ENCODE data around the gene SIMC1.
"Not testable (repeated sequence)": the region's sequence is repeated elsewhere in the genome, so short reads cannot be mapped to it uniquely, and the experiment has no call there.

The SIMC1 gene

DNA sequence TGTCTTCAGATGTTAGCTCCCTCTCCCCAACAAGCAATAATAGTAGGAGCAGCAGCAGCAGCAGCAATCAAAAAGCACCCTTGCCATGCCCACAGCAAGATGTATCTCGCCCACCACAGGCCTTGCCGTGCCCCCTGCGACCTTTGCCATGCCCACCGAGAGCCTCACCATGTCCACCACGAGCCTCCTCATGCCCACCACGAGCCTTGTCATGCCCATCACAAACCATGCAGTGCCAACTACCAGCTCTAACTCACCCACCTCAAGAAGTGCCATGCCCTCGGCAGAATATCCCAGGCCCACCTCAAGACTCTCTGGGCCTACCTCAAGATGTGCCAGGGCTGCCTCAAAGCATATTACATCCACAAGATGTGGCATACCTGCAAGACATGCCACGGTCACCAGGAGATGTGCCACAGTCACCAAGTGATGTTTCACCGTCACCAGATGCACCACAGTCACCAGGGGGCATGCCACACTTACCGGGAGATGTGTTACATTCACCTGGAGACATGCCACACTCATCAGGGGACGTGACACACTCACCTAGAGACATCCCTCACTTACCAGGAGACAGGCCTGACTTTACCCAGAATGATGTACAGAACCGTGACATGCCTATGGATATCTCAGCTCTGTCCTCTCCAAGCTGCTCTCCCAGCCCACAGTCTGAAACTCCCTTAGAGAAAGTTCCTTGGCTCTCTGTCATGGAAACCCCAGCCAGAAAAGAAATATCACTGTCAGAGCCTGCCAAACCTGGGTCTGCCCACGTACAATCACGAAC is 52.0 kb downstream of the SIMC1 start:
- not testable (repeated sequence) for H2AFZ ChIP-seq (ENCODE audit: low read depth, low read length); DNase-seq; H3K4me1 ChIP-seq (ENCODE audit: insufficient read depth, low read length); H4K20me1 ChIP-seq (ENCODE audit: insufficient read depth, low read length); H3K79me2 ChIP-seq (ENCODE audit: insufficient read depth, low read length); ATAC-seq (ENCODE audit: insufficient read depth, low read depth); H3K4me2 ChIP-seq (ENCODE audit: insufficient read depth, low read length); H3K9me3 ChIP-seq (ENCODE audit: insufficient read depth, low read length, severe bottlenecking); H3K27ac ChIP-seq (ENCODE audit: low read length); H3K36me3 ChIP-seq (ENCODE audit: insufficient read depth, low read length); H3K9ac ChIP-seq (ENCODE audit: low read depth, low read length); H3K4me3 ChIP-seq (ENCODE audit: low read depth in 1 of 2, low read length in 2 of 2); H3K27me3 ChIP-seq (ENCODE audit: insufficient read depth, low read length, poor library complexity)

DNA sequence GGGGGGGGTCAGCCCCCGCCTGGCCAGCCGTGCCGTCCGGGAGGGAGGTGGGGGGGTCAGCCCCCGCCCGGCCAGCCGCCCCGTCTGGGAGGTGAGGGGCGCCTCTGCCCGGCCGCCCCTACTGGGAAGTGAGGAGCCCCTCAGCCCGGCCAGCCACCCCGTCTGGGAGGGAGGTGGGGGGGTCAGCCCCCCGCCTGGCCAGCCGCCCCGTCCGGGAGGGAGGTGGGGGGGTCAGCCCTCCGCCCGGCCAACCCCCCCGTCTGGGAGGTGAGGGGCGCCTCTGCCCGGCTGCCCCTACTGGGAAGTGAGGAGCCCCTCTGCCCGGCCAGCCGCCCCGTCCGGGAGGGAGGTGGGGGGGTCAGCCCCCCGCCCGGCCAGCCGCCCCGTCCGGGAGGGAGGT is 67.1 kb downstream of the SIMC1 start:
- H3K36me3 ChIP-seq (ENCODE audit: insufficient read depth, low read length) = peaks cover 24% of the 10 kb centered on the region; the same call in 1 of the 2 replicates
- H2AFZ ChIP-seq (ENCODE audit: low read depth, low read length); H3K4me3 ChIP-seq (ENCODE audit: low read depth in 1 of 2, low read length in 2 of 2); ATAC-seq (ENCODE audit: insufficient read depth, low read depth); H3K79me2 ChIP-seq (ENCODE audit: insufficient read depth, low read length); H3K4me2 ChIP-seq (ENCODE audit: insufficient read depth, low read length); H3K9ac ChIP-seq (ENCODE audit: low read depth, low read length); H3K4me1 ChIP-seq (ENCODE audit: insufficient read depth, low read length); H4K20me1 ChIP-seq (ENCODE audit: insufficient read depth, low read length); H3K27me3 ChIP-seq (ENCODE audit: insufficient read depth, low read length, poor library complexity); H3K9me3 ChIP-seq (ENCODE audit: insufficient read depth, low read length, severe bottlenecking); H3K27ac ChIP-seq (ENCODE audit: low read length); DNase-seq: not testable (repeated sequence)

DNA sequence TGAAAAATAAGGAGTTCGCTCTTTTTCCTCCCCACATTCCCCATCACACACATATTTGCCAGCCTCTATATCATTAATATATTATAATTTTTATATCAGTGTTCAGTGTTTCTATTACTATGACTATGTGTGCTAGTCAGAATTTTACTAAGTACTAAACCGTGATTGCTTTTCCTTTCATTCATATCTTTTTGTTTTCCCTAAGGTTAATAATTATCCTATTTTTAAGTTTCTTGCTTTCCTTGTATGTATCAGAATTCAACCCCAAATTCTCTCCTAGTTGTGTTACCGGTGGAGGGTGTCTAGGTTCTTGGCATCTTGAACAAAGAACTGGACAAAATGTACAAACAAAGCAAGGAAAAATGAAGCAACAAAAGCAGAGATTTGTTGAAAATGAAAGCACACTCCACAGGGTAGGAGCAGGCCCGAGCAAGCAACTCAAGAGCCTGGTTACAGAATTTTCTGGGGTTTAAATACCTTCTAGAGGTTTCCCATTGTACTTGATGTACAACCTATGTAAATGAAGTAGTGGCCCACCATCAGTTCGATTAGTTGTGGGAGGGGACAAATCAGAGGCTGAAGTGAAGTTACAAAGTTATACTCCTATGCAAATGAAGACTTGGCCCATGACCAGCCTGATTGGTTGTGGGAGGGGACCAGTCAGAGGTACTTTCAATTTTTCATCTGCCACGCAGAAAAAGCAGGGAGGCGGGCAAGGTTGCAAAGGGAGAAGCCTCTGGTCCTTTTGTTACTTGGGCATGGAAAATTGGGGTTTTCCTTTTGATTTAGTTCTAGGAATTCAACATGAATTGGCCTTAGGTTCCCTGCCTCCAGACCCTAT is 79.5 kb downstream of the SIMC1 start:
- H3K4me1 ChIP-seq (ENCODE audit: insufficient read depth, low read length) = no peaks in the 10 kb centered on the region
- no peaks in the 10 kb centered on the region for H3K9me3 ChIP-seq (ENCODE audit: insufficient read depth, low read length, severe bottlenecking)
- TF ChIP-seq, protein P1, sequence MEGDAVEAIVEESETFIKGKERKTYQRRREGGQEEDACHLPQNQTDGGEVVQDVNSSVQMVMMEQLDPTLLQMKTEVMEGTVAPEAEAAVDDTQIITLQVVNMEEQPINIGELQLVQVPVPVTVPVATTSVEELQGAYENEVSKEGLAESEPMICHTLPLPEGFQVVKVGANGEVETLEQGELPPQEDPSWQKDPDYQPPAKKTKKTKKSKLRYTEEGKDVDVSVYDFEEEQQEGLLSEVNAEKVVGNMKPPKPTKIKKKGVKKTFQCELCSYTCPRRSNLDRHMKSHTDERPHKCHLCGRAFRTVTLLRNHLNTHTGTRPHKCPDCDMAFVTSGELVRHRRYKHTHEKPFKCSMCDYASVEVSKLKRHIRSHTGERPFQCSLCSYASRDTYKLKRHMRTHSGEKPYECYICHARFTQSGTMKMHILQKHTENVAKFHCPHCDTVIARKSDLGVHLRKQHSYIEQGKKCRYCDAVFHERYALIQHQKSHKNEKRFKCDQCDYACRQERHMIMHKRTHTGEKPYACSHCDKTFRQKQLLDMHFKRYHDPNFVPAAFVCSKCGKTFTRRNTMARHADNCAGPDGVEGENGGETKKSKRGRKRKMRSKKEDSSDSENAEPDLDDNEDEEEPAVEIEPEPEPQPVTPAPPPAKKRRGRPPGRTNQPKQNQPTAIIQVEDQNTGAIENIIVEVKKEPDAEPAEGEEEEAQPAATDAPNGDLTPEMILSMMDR (IDR thresholded peaks at IDR 0.05; ENCODE audit: borderline replicate concordance, extremely low read depth, low read length, poor library complexity, severe bottlenecking) = no peak
- TF ChIP-seq EZH2 (IDR thresholded peaks at IDR 0.05; ENCODE audit: borderline replicate concordance, low read depth, low read length, severe bottlenecking) = no peak
- peaks cover 25% of the 10 kb centered on the region for H3K36me3 ChIP-seq (ENCODE audit: insufficient read depth, low read length)
- H4K20me1 ChIP-seq (ENCODE audit: insufficient read depth, low read length) = no peaks in the 10 kb centered on the region
- no peak overlapping the region for H3K27ac ChIP-seq (ENCODE audit: low read length)
- H3K4me2 ChIP-seq (ENCODE audit: insufficient read depth, low read length) = no peak overlapping the region
- no peak overlapping the region for H3K9ac ChIP-seq (ENCODE audit: low read depth, low read length)
- DNase-seq = no peak
- no peaks in the 10 kb centered on the region for H3K27me3 ChIP-seq (ENCODE audit: insufficient read depth, low read length, poor library complexity)
- H2AFZ ChIP-seq (ENCODE audit: low read depth, low read length) = no peak overlapping the region
- ATAC-seq (ENCODE audit: insufficient read depth, low read depth) = no peak
- no peak overlapping the region for H3K4me3 ChIP-seq (ENCODE audit: low read depth in 1 of 2, low read length in 2 of 2)
- H3K79me2 ChIP-seq (ENCODE audit: insufficient read depth, low read length) = no peaks in the 10 kb centered on the region

DNA sequence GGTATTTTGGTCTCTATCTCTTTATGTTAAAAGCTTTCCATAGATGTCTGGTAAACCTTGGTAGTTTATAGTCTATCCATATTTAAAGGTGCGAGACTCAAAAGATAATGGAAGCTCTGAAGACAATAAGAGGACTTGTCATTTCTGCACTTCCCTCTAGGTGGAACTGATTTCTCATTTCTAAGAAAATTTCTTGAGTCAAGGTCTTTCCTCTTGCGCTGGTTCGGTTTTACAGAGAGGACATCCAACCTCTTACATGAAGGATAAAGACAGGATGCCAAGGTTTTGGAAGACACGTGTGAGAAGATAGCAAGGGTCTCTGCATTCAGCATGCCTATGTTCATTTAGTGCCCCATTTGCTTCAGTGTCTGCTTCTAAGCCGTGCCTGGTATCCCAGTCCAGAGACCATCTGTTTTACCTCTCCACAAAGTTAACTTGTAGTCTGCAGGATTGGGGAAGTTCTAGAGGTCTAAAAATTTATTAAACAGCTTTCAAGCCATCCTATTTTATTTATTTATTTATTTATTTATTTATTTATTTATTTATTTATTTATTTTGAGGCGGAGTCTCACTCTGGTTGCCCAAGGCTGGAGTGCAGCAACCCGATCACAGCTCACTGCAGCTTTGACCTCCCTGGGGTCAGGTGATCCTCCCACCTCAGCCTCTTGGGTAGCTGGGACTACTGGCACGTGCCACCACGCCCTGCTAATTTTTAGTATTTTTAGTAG is 81.8 kb downstream of the SIMC1 start:
- DNase-seq = no peak

More for the DNA sequence above, 81.8 kb downstream of the SIMC1 start:
- no peaks in the 10 kb centered on the region for H4K20me1 ChIP-seq (ENCODE audit: insufficient read depth, low read length)
- H3K4me1 ChIP-seq (ENCODE audit: insufficient read depth, low read length) = no peaks in the 10 kb centered on the region
- H3K9ac ChIP-seq (ENCODE audit: low read depth, low read length) = no peak overlapping the region
- no peak overlapping the region for H2AFZ ChIP-seq (ENCODE audit: low read depth, low read length)
- H3K27me3 ChIP-seq (ENCODE audit: insufficient read depth, low read length, poor library complexity) = no peaks in the 10 kb centered on the region
- no peak overlapping the region for H3K4me2 ChIP-seq (ENCODE audit: insufficient read depth, low read length)
- H3K36me3 ChIP-seq (ENCODE audit: insufficient read depth, low read length) = peaks cover 25% of the 10 kb centered on the region; the same call in 1 of the 2 replicates
- H3K79me2 ChIP-seq (ENCODE audit: insufficient read depth, low read length) = no peaks in the 10 kb centered on the region
- H3K4me3 ChIP-seq (ENCODE audit: low read depth in 1 of 2, low read length in 2 of 2) = no peak overlapping the region
- TF ChIP-seq EZH2 (IDR thresholded peaks at IDR 0.05; ENCODE audit: borderline replicate concordance, low read depth, low read length, severe bottlenecking) = no peak
- TF ChIP-seq, protein P1 (IDR thresholded peaks at IDR 0.05; ENCODE audit: borderline replicate concordance, extremely low read depth, low read length, poor library complexity, severe bottlenecking) = peak; percentile 35
- H3K9me3 ChIP-seq (ENCODE audit: insufficient read depth, low read length, severe bottlenecking) = no peaks in the 10 kb centered on the region
- no peak for ATAC-seq (ENCODE audit: insufficient read depth, low read depth)
- no peak overlapping the region for H3K27ac ChIP-seq (ENCODE audit: low read length)

Measured in DND-41 (cell line).